ENCODE results near the gene TAF3.

DNA sequence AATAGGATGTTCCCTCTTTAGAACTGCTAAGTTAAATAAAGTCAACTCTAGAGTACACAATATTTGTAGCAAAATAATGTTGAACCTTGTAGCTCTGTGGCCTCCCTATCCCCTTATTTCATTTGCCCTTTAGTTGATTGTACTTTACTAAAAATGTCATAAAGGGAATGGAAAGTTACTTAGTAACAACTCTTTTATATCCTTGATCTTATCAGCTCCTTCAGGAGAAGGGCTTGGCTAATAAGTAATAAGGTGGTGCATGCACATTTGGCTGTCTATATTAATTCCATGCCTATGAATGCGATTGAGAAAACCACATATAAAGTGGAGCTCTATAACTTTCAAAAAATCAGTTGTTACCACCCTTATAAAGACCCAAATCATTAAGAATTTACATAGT lies 194.7 kb downstream of the TAF3 start:
- TF ChIP-seq, protein P1, sequence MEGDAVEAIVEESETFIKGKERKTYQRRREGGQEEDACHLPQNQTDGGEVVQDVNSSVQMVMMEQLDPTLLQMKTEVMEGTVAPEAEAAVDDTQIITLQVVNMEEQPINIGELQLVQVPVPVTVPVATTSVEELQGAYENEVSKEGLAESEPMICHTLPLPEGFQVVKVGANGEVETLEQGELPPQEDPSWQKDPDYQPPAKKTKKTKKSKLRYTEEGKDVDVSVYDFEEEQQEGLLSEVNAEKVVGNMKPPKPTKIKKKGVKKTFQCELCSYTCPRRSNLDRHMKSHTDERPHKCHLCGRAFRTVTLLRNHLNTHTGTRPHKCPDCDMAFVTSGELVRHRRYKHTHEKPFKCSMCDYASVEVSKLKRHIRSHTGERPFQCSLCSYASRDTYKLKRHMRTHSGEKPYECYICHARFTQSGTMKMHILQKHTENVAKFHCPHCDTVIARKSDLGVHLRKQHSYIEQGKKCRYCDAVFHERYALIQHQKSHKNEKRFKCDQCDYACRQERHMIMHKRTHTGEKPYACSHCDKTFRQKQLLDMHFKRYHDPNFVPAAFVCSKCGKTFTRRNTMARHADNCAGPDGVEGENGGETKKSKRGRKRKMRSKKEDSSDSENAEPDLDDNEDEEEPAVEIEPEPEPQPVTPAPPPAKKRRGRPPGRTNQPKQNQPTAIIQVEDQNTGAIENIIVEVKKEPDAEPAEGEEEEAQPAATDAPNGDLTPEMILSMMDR (IDR thresholded peaks at IDR 0.05; ENCODE audit: insufficient read depth, low read length, poor library complexity, severe bottlenecking): no peak
- TF ChIP-seq EZH2phosphoT487 (conservative IDR thresholded peaks at IDR 0.05; ENCODE audit: low read length): no peak

All from SU-DHL-6 (cell line).